Measurements from ENCODE around the gene FANCC.

The FANCC gene

DNA sequence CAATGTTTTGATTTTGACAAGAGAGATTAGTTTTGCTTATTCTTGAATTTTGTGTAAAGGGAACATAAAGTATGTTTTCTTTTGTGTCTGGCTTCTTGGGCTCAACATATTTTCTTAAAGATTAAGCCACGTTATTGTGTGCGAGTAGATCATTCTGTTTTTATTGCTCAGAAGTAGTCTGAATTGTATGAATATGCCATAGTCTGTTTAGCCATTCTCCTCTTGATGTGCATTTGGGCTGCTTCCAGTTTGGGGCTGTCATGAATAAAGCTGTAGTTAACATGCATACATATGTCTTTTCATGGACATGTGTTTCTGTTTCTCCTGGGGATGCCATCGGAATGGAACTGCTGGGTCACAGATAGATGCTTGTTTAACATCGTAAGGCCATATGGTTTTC, 198.9 kb downstream of the FANCC start:
- no peaks in the 10 kb centered on the region for H3K27me3 ChIP-seq (ENCODE audit: insufficient read depth, low read length)
- H3K9me3 ChIP-seq (ENCODE audit: low read length): no peaks in the 10 kb centered on the region
- no peaks in the 10 kb centered on the region for H3K4me1 ChIP-seq (ENCODE audit: insufficient read depth, low read length)
- H3K36me3 ChIP-seq (ENCODE audit: insufficient read depth, low read length): no peaks in the 10 kb centered on the region
- no peak overlapping the region for H2AFZ ChIP-seq (ENCODE audit: low read depth, low read length)
- H3K4me3 ChIP-seq (ENCODE audit: low read length): no peak overlapping the region

GRCh38 chr9:95116808-95117204, 200.7 kb downstream of the FANCC start:
- H3K27me3 ChIP-seq (ENCODE audit: insufficient read depth, low read length): no peaks in the 10 kb centered on the region
- H3K4me3 ChIP-seq (ENCODE audit: low read length): no peak overlapping the region
- no peak overlapping the region for H2AFZ ChIP-seq (ENCODE audit: low read depth, low read length)
- no peaks in the 10 kb centered on the region for H3K4me1 ChIP-seq (ENCODE audit: insufficient read depth, low read length)
- no peaks in the 10 kb centered on the region for H3K9me3 ChIP-seq (ENCODE audit: low read length)
- H3K36me3 ChIP-seq (ENCODE audit: insufficient read depth, low read length): peaks cover 3% of the 10 kb centered on the region

GRCh38 chr9:95116002-95116807, 201.3 kb downstream of the FANCC start:
- H3K4me1 ChIP-seq (ENCODE audit: insufficient read depth, low read length): no peaks in the 10 kb centered on the region

DNA sequence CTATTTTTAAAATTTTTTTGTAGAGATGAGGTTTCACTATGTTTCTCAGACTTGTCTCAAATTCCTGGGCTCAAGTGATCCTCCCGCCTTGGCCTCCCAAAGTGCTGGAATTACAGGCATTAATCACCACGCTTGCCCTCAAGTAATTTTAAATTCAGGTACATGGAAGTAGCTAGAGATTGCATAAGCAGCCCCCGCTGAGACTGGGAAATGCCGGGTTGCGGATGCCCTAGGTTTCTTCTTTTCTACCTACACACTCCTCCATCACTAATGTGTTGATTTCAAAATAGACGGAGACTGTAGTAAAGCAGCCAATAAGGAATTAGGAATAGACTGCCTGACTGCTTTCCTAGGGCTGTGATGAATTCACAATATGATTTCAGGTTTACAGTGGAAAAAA, 202.4 kb downstream of the FANCC start:
- Histone ChIP-seq H3K36me3 (ENCODE audit: insufficient read depth, low read length) (peaks cover 12% of the 10 kb centered on the region), H3K4me3 (ENCODE audit: low read length) (no peak overlapping the region), H3K4me1 (ENCODE audit: insufficient read depth, low read length) (no peaks in the 10 kb centered on the region), H3K27me3 (ENCODE audit: insufficient read depth, low read length) (no peaks in the 10 kb centered on the region), H2AFZ (ENCODE audit: low read depth, low read length) (no peak overlapping the region), H3K9me3 (ENCODE audit: low read length) (no peaks in the 10 kb centered on the region)

More at GRCh38 chr9:95116002-95116807, 201.3 kb downstream of the FANCC start:
- Histone ChIP-seq H3K27me3 (ENCODE audit: insufficient read depth, low read length) (no peaks in the 10 kb centered on the region), H3K4me3 (ENCODE audit: low read length) (no peak overlapping the region), H2AFZ (ENCODE audit: low read depth, low read length) (no peak overlapping the region), H3K36me3 (ENCODE audit: insufficient read depth, low read length) (peaks cover 9% of the 10 kb centered on the region), H3K9me3 (ENCODE audit: low read length) (no peaks in the 10 kb centered on the region)

DNA sequence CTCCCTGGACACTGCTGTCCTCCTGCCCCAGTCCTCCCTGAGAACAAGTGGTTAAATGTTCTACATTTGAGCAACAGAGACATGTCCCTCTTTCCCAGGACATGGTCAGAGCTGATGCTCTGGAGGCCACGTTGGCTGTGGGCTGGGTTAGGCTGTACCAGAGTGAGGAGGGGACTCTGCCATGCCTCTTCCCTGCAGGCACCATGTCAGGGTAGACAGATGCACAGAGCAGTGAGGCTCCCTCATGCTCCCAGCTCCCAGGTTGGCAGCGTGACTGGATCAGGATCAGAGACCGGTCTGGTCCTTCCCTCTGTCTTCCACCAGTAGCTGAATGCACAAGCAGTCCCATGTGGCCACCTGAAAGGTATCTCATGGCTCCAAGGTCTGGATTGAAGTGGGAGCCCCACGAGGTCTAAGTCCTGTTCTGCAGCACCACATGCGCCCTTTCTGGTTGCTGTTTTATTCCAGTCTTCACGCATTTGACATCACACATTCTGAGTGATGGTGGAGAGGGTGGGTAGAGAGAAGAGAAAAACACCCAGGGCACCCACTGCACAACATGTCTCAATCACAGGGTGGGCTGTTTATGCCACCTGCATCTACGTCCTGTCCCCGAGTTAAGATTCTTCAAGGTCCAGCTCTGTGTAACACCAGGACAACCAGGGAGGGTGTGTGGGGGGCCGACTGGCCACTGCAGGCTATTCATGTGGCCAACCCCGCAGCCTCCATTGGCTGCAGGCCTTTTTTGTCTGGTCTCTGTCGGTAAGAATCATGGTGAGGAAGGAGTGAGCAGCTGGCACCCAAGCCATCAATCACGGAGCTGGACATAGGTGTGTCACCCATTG, 204.9 kb downstream of the FANCC start:
- H3K4me1 ChIP-seq (ENCODE audit: insufficient read depth, low read length): no peaks in the 10 kb centered on the region
- H3K36me3 ChIP-seq (ENCODE audit: insufficient read depth, low read length): peaks cover 12% of the 10 kb centered on the region
- no peak overlapping the region for H2AFZ ChIP-seq (ENCODE audit: low read depth, low read length)
- no peak overlapping the region for H3K4me3 ChIP-seq (ENCODE audit: low read length)
- H3K27me3 ChIP-seq (ENCODE audit: insufficient read depth, low read length): no peaks in the 10 kb centered on the region
- H3K9me3 ChIP-seq (ENCODE audit: low read length): no peaks in the 10 kb centered on the region

GRCh38 chr9:95111716-95112115, 205.8 kb downstream of the FANCC start:
- H3K4me1 ChIP-seq (ENCODE audit: insufficient read depth, low read length): no peaks in the 10 kb centered on the region
- H3K27me3 ChIP-seq (ENCODE audit: insufficient read depth, low read length): no peaks in the 10 kb centered on the region
- no peaks in the 10 kb centered on the region for H3K9me3 ChIP-seq (ENCODE audit: low read length)
- peaks cover 17% of the 10 kb centered on the region for H3K36me3 ChIP-seq (ENCODE audit: insufficient read depth, low read length)
- H3K4me3 ChIP-seq (ENCODE audit: low read length): no peak overlapping the region
- H2AFZ ChIP-seq (ENCODE audit: low read depth, low read length): no peak overlapping the region

DNA sequence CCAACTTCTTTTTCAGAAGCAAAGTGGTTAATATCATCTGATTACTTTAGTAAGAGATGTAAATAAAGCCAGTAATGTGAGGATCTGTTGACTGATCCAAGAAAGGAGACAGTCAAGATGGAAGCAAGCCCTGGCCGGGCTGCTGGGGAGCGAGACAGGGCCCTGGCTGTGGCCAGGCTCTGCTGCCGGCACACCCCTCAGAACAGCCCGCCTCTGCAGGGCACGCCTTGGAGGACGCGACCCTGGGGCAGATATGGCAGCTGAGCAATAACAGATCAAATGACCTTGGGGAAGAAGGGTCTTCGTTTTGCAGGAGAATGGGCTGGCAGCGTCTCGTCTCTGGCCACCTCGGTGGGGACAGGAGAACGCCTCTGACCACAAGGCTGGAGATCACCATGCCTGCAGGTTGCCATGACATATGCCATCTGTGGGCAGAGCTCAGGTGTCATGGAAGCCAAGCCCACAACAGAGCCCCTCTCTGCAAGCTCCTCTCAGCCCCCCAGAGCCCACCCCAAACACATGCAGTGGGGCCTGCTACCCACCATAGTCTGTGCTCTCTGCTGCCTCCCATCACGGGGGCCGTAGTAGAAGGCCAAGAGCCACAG, 206.5 kb downstream of the FANCC start:
- H3K36me3 ChIP-seq (ENCODE audit: insufficient read depth, low read length): peaks cover 22% of the 10 kb centered on the region
- H3K9me3 ChIP-seq (ENCODE audit: low read length): peaks cover under 1% of the 10 kb centered on the region
- no peaks in the 10 kb centered on the region for H3K27me3 ChIP-seq (ENCODE audit: insufficient read depth, low read length)
- H2AFZ ChIP-seq (ENCODE audit: low read depth, low read length): no peak overlapping the region
- no peaks in the 10 kb centered on the region for H3K4me1 ChIP-seq (ENCODE audit: insufficient read depth, low read length)
- H3K4me3 ChIP-seq (ENCODE audit: low read length): no peak overlapping the region

- Histone ChIP-seq H3K36me3 (ENCODE audit: insufficient read depth, low read length) (peaks cover 31% of the 10 kb centered on the region), H2AFZ (ENCODE audit: low read depth, low read length) (no peak overlapping the region), H3K4me3 (ENCODE audit: low read length) (no peak overlapping the region), H3K27me3 (ENCODE audit: insufficient read depth, low read length) (no peaks in the 10 kb centered on the region), H3K4me1 (ENCODE audit: insufficient read depth, low read length) (no peaks in the 10 kb centered on the region), H3K9me3 (ENCODE audit: low read length) (peaks cover 6% of the 10 kb centered on the region)
Measured at GRCh38 chr9:95109456-95109855, 208.1 kb downstream of the FANCC start.

- H3K4me1 ChIP-seq (ENCODE audit: insufficient read depth, low read length): no peaks in the 10 kb centered on the region
- peaks cover 37% of the 10 kb centered on the region for H3K36me3 ChIP-seq (ENCODE audit: insufficient read depth, low read length)
- H3K9me3 ChIP-seq (ENCODE audit: low read length): peaks cover 6% of the 10 kb centered on the region
Measured at GRCh38 chr9:95108777-95109176, 208.7 kb downstream of the FANCC start.

DNA sequence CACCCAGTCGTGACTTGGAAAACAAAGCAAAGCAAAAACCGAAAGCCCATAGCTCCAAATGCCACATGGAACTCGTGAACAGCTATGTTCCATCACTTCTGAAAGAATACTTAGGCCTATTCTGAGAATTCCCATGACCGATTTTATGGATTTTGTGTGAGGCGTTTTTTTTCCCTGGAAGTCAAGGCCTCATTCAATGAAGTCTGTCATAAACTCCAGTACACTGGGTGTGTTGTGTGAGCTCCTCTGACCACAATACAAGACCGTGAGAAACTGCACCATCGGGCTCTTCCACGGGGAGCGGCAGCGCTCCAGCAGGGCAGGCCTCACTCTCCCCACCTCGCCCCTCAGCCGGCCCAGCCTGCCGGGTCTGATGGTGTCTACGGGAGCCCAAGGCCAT, 209.5 kb downstream of the FANCC start:
- H3K4me1 ChIP-seq (ENCODE audit: insufficient read depth, low read length): no peaks in the 10 kb centered on the region
- peaks cover 38% of the 10 kb centered on the region for H3K36me3 ChIP-seq (ENCODE audit: insufficient read depth, low read length)
- no peaks in the 10 kb centered on the region for H3K27me3 ChIP-seq (ENCODE audit: insufficient read depth, low read length)
- H3K4me3 ChIP-seq (ENCODE audit: low read length): no peak overlapping the region
- H3K9me3 ChIP-seq (ENCODE audit: low read length): peaks cover 6% of the 10 kb centered on the region
- H2AFZ ChIP-seq (ENCODE audit: low read depth, low read length): no peak overlapping the region

More at GRCh38 chr9:95108777-95109176, 208.7 kb downstream of the FANCC start:
- Histone ChIP-seq H3K27me3 (ENCODE audit: insufficient read depth, low read length) (no peaks in the 10 kb centered on the region), H2AFZ (ENCODE audit: low read depth, low read length) (no peak overlapping the region), H3K4me3 (ENCODE audit: low read length) (no peak overlapping the region)

DNA sequence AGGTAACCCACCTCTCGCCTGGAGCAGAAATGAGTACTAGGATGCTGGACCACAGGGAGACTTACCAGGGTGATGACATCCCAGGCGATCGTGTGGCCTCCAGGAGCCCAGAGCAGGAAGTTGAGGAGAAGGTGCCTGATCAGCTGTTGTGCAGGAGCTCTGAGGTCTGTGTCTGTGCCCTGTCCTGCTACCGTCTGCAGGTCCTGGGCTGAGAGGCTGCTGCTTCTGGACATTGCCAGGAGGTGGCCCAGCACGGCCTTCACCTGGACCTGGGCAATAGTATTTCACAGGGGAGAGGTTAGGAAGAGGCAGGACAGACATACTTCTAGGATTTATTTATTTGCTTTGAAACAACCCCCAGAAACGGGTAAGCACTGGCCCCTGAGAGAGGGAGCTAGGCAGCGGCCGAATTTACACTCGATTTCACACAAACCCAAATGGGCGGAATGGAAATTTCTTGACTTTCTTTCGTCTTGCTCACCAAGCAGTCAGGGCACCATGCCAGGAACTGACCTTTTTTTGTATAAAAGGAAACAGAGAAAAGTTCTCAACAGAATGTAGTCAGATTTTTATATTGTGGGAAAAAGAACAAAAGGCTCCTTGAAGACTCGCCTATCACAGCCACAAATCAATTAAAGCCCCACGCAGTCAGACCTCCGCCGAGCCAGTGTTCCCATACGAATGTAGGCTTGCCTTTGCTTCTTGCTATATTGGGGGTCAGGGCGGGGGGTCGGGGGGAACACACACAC, 210.3 kb downstream of the FANCC start:
- H3K36me3 ChIP-seq (ENCODE audit: insufficient read depth, low read length): peaks cover 44% of the 10 kb centered on the region

GRCh38 chr9:95105519-95106287, 211.8 kb downstream of the FANCC start:
- Histone ChIP-seq H3K27me3 (ENCODE audit: insufficient read depth, low read length) (no peaks in the 10 kb centered on the region), H3K36me3 (ENCODE audit: insufficient read depth, low read length) (peaks cover 44% of the 10 kb centered on the region), H2AFZ (ENCODE audit: low read depth, low read length) (no peak overlapping the region), H3K9me3 (ENCODE audit: low read length) (peaks cover 6% of the 10 kb centered on the region), H3K4me1 (ENCODE audit: insufficient read depth, low read length) (no peaks in the 10 kb centered on the region), H3K4me3 (ENCODE audit: low read length) (no peak overlapping the region)

More for the DNA sequence above, 210.3 kb downstream of the FANCC start:
- Histone ChIP-seq H2AFZ (ENCODE audit: low read depth, low read length) (no peak overlapping the region), H3K4me3 (ENCODE audit: low read length) (no peak overlapping the region), H3K4me1 (ENCODE audit: insufficient read depth, low read length) (no peaks in the 10 kb centered on the region), H3K9me3 (ENCODE audit: low read length) (peaks cover 6% of the 10 kb centered on the region), H3K27me3 (ENCODE audit: insufficient read depth, low read length) (no peaks in the 10 kb centered on the region)
